Lung (tissue), 12 donors: ENCODE data around the gene TRPV5. TPM values are rescaled to one million over a fixed set of nuclear protein-coding genes. Genes with fewer than 3 reads are reported as not detected.

ENCODE experiments used
- ATAC-seq: fragments of 200-7000 bp; cut with Tn5 transposase; one replicate; pipeline ENCODE4 v1.9.1; 2020; ENCODE audit warnings: moderate number of reproducible peaks; ENCODE audit not compliant: insufficient read depth, low FRiP score
- DNase-seq, 3 donors: peaks; one replicate each; pipeline ENCODE4 v3.0.0-alpha.2; 2013 to 2017
- H3K27ac ChIP-seq, 2 donors: one replicate each; pipeline ENCODE4 v1.5.1; 2013; ENCODE audit warnings: mild to moderate bottlenecking in 2 of 2, moderate library complexity in 2 of 2, control low read depth in 1 of 2, inconsistent platforms in 1 of 2, low read depth in 1 of 2, low read length in 1 of 2
- H3K27me3 ChIP-seq, 3 donors: one replicate each; pipeline ENCODE4 v1.5.1; 2013; ENCODE audit warnings: low read length in 2 of 3; ENCODE audit not compliant: control insufficient read depth in 3 of 3, insufficient read depth in 3 of 3
- H3K36me3 ChIP-seq, 4 donors: one replicate each; pipeline ENCODE4 v1.5.1; 2013; ENCODE audit warnings: low read length in 4 of 4, mild to moderate bottlenecking in 1 of 4, moderate library complexity in 1 of 4; ENCODE audit not compliant: control insufficient read depth in 4 of 4, insufficient read depth in 4 of 4
- H3K4me1 ChIP-seq, 5 donors: one replicate each; pipeline ENCODE4 v1.5.1; 2013; ENCODE audit warnings: low read length in 5 of 5, mild to moderate bottlenecking in 2 of 5, moderate library complexity in 1 of 5; ENCODE audit not compliant: control insufficient read depth in 5 of 5, insufficient read depth in 5 of 5
- H3K4me3 ChIP-seq: one replicate; pipeline ENCODE4 v1.5.1; 2013; ENCODE audit warnings: mild to moderate bottlenecking, control low read depth, moderate library complexity
- H3K9ac ChIP-seq, 2 donors: one replicate each; pipeline ENCODE4 v1.5.1; 2013; ENCODE audit warnings: low read length in 2 of 2, control low read depth in 1 of 2; ENCODE audit not compliant: insufficient read depth in 1 of 2
- H3K9me3 ChIP-seq, 4 donors: one replicate each; pipeline ENCODE4 v1.5.1; 2013; ENCODE audit warnings: low read length in 3 of 4, mild to moderate bottlenecking in 1 of 4, moderate library complexity in 1 of 4; ENCODE audit not compliant: control insufficient read depth in 4 of 4, insufficient read depth in 3 of 4
- CTCF ChIP-seq: IDR thresholded peaks from 2 replicates; pipeline ENCODE4 v1.5.1; 2012; ENCODE audit warnings: mild to moderate bottlenecking; ENCODE audit errors: control extremely low read depth, extremely low read depth
- WGBS, 2 donors: extraction: QIAGEN DNeasy Blood & Tissue Kit; methylation state at CpG; one replicate each; pipeline ENCODE4 v1.1.7; 2013; 5-methylcytosine and 5-hydroxymethylcytosine counted together
- polyA plus RNA-seq, 2 donors: library from polyadenylated mRNA; stranded (reverse); fragments of 200-250 nt; gene quantifications; one replicate each; pipeline ENCODE4 v1.2.1, GENCODE V29; 2013
- total RNA-seq, 2 donors: library from RNA; depleted of rRNA in 1 of 2; stranded (reverse); fragments of >200 nt in 1 of 2; gene quantifications; one replicate each; pipeline ENCODE4 v1.2.1, GENCODE V29; 2014 to 2021
- donor health status: control.
- donor health status: control.
- donor health status: Bipolar disorder and iron deficiency.
- donor health status: healthy.
- donor health status: DM: yes; HTN: yes; CAD: no.

The TRPV5 gene
- total and polyA plus RNA-seq, 4 donors: 0.05 TPM; not detected in 3

DNA sequence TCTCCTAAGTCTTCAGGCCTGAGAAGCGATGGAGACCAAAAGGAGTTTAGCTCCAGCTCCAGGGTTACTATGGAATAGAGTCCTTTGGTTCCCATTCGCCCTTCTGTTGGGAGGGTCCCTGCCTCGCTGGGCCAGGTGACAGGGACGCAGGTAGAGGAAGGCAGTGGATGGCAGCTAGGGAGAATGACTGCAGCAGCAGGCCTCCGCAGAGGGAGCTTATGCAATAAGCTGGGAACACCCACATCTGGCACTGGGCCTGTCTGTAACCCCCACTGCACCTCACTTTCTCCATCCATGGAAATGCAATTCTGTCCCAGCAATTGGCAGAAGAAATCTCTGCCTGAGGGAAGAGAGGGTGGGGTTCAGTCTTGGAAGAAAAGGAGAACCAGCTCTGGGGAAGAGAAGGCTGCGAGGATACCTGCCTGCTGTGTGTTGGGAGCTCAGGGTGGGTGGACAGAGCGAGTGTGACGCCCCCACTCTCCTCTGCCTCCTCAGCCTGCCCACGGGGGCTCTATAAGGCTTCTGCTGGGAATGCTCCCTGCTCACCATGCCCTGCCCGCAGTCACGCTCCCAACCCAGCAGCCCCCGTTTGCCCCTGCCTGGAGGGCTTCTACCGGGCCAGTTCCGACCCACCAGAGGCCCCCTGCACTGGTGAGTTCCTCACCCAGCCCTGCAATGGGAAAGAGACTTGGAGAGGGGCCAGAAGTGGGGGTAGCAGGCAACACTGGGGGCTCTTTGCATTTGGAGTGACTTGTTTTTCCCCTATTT, 68.4 kb downstream of the TRPV5 start:
- peaks cover 0 to 11% (median 0%) of the 10 kb centered on the region in 5 donors for H3K4me1 ChIP-seq
- no peaks in the 10 kb centered on the region for H3K9me3 ChIP-seq
- H3K27me3 ChIP-seq: peaks cover 0 to 3% (median 0%) of the 10 kb centered on the region in 3 donors
- H3K27ac ChIP-seq: no peak overlapping the region
- 56 to 68% methylated on average over 14 of the region's 14 CpGs for WGBS, 2 donors
- DNase-seq: peak in 2 of 3 donors; percentile 14 to 38
- H3K36me3 ChIP-seq: peaks cover 0 to 9% (median 8%) of the 10 kb centered on the region in 4 donors
- TF ChIP-seq CTCF: no peak
- no peak for ATAC-seq
- no peak overlapping the region for H3K9ac ChIP-seq
- no peak overlapping the region for H3K4me3 ChIP-seq

DNA sequence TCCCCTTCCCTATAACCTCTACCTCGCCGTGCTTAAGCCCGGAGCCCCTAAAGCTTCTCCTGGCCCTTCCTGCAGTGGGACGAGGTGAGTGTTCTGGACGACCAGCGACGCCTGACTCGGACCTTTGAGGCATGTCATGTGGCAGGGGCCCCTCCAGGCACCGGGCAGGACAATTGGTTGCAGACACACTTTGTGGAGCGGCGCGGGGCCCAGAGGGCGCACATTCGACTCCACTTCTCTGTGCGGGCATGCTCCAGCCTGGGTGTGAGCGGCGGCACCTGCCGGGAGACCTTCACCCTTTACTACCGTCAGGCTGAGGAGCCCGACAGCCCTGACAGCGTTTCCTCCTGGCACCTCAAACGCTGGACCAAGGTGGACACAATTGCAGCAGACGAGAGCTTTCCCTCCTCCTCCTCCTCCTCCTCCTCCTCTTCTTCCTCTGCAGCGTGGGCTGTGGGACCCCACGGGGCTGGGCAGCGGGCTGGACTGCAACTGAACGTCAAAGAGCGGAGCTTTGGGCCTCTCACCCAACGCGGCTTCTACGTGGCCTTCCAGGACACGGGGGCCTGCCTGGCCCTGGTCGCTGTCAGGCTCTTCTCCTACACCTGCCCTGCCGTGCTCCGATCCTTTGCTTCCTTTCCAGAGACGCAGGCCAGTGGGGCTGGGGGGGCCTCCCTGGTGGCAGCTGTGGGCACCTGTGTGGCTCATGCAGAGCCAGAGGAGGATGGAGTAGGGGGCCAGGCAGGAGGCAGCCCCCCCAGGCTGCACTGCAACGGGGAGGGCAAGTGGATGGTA, 69.5 kb downstream of the TRPV5 start:
- ATAC-seq: no peak
- DNase-seq: no peak

DNA sequence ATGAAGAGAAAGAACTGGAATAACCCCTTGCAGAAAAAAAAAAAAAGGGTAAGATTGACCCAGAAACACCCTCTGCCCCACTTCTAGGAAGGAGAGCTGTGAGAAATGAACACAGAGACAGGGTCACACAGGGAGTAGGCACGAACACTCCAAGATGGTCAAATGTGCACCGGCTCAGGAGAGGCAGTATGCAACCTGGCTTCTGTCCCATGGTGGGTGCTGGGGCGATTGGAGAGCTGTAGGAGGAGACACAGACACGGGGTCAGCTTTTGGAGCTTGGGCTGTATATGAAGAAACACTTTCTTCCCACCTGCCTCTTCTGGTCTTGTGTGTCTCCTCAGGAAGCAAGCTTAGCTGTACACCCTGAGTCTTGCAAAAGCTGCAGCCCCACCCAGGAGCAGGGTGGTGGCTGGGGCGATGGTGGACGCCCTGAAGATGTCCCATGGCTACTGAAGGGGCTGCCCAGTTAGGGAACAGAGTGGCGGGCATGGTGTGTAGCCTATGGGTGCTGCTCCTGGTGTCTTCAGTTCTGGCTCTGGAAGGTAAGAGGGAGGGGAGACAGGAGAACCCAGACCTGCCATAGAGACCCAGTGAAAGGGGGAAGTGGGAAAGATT, 70.7 kb downstream of the TRPV5 start:
- DNase-seq (no peak), ATAC-seq (no peak)
- H3K36me3 ChIP-seq: peaks cover 0 to 9% (median 8%) of the 10 kb centered on the region in 4 donors
- peaks cover 0 to 2% (median 0%) of the 10 kb centered on the region in 3 donors for H3K27me3 ChIP-seq
- WGBS, 2 donors: 87% methylated on average over 7 of the region's 7 CpGs
- no peak overlapping the region for H3K9ac ChIP-seq
- H3K4me3 ChIP-seq: no peak overlapping the region
- TF ChIP-seq CTCF: no peak
- H3K9me3 ChIP-seq: no peaks in the 10 kb centered on the region
- H3K27ac ChIP-seq: no peak overlapping the region
- peaks cover 0 to 18% (median 0%) of the 10 kb centered on the region in 5 donors for H3K4me1 ChIP-seq

More for the DNA sequence above, 69.5 kb downstream of the TRPV5 start:
- peaks cover 0 to 18% (median 0%) of the 10 kb centered on the region in 5 donors for H3K4me1 ChIP-seq
- H3K27me3 ChIP-seq: peaks cover 0 to 3% (median 0%) of the 10 kb centered on the region in 3 donors
- peaks cover 0 to 9% (median 8%) of the 10 kb centered on the region in 4 donors for H3K36me3 ChIP-seq
- TF ChIP-seq CTCF: no peak
- WGBS, 2 donors: 87 to 95% methylated on average over 36 to 37 of the region's 37 CpGs
- H3K27ac ChIP-seq: no peak overlapping the region
- no peaks in the 10 kb centered on the region for H3K9me3 ChIP-seq
- no peak overlapping the region for H3K4me3 ChIP-seq
- no peak overlapping the region for H3K9ac ChIP-seq
